ENCODE measurements around the gene CTNNA2.

DNA sequence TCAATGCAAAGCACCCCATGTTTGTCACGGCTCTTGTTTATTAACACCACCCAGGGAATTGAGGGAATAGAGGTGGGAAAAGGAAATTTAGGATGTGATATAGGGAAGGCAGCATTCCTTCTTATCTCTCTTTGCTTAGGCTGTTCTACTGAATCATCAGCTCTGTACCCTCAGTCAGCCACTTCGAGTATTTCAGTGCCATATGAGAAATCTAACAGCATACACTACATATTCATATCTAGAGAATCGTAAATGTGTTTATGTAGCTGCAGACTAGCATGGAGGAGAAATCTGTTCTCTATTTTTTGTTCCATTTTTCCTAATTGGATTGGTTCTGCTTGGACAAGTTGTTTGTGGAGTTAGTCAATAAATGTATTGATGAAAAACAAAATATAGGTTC lies 187.8 kb downstream of the CTNNA2 start:
- no peak for TF ChIP-seq CTCF (conservative IDR thresholded peaks at IDR 0.05 in 1 of 2, IDR thresholded peaks at IDR 0.05 in 1 of 2; ENCODE audit: extremely low read depth in 1 of 2, insufficient read depth in 1 of 2, low read depth in 1 of 2, low read length in 2 of 2)
- no peak for TF ChIP-seq EZH2 (IDR thresholded peaks at IDR 0.05; ENCODE audit: borderline replicate concordance, low read length)

All from mammary epithelial cell (primary cell).